Panc1 (cell line): Measurements from ENCODE around the gene NKAIN4.

Source experiments
- POLR2AphosphoS5 ChIP-seq: IDR thresholded peaks from 2 replicates; pipeline ENCODE4 v1.6.1; 2012; ENCODE audit warnings: mild to moderate bottlenecking, low read depth, low read length, moderate library complexity
- SIN3A ChIP-seq: IDR thresholded peaks from 2 replicates; pipeline ENCODE4 v1.6.1; 2012; ENCODE audit warnings: low read depth, mild to moderate bottlenecking, low read length, moderate library complexity, borderline replicate concordance; ENCODE audit not compliant: insufficient read depth
- TCF7L2 ChIP-seq: IDR thresholded peaks from 2 replicates; pipeline ENCODE4 v1.6.1; 2011; ENCODE audit warnings: mild to moderate bottlenecking, low read depth, low read length, inconsistent platforms
- TF ChIP-seq, protein P1 (sequence below): fragments of 450-650 bp; IDR thresholded peaks from 2 replicates; pipeline ENCODE4 v1.5.1; 2017; ENCODE audit warnings: mild to moderate bottlenecking
- TF ChIP-seq, protein P2 (sequence below), 2 experiments: IDR thresholded peaks; 2 replicates each; pipeline ENCODE4 v1.6.1; 2011 to 2012; ENCODE audit warnings: low read depth in 2 of 2, control low read depth in 1 of 2, low read length in 1 of 2, mild to moderate bottlenecking in 1 of 2, moderate library complexity in 1 of 2; ENCODE audit not compliant: insufficient read depth in 1 of 2

DNA sequence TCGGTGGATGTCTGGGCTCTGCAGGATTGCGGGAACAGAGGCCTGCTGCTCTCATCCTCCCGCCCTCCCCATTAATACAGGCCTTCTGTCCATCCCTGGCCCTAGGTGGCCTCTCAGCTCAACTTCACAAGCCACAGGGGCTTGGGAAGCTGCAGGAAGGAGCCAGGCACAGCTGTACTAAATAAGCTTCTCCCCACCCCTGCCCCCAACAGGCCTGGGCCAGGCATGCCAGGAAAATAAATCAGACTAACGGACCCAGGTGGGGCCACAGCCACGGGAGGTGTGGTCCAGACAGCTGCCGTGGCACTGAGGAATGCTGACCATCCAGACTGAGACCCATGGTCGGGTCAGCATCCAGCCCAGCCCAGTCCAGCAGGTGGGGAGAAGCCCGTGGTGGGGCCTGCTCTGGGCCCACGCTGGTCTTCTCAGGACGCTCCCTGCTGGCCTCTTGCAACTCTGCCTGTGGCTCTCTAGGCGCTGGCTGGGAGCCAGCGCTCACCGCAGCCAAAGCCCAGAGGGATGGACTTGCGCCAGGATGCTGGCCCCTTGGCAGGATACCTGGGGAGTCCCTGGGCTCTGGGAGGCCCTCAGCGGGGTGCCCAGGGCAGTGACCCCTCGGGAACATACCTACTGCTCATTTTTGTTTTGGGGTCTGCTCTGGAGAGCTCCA, 29.7 kb downstream of the NKAIN4 start:
- TF ChIP-seq, protein P1, sequence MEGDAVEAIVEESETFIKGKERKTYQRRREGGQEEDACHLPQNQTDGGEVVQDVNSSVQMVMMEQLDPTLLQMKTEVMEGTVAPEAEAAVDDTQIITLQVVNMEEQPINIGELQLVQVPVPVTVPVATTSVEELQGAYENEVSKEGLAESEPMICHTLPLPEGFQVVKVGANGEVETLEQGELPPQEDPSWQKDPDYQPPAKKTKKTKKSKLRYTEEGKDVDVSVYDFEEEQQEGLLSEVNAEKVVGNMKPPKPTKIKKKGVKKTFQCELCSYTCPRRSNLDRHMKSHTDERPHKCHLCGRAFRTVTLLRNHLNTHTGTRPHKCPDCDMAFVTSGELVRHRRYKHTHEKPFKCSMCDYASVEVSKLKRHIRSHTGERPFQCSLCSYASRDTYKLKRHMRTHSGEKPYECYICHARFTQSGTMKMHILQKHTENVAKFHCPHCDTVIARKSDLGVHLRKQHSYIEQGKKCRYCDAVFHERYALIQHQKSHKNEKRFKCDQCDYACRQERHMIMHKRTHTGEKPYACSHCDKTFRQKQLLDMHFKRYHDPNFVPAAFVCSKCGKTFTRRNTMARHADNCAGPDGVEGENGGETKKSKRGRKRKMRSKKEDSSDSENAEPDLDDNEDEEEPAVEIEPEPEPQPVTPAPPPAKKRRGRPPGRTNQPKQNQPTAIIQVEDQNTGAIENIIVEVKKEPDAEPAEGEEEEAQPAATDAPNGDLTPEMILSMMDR: peak; percentile 38
- TF ChIP-seq, protein P2, sequence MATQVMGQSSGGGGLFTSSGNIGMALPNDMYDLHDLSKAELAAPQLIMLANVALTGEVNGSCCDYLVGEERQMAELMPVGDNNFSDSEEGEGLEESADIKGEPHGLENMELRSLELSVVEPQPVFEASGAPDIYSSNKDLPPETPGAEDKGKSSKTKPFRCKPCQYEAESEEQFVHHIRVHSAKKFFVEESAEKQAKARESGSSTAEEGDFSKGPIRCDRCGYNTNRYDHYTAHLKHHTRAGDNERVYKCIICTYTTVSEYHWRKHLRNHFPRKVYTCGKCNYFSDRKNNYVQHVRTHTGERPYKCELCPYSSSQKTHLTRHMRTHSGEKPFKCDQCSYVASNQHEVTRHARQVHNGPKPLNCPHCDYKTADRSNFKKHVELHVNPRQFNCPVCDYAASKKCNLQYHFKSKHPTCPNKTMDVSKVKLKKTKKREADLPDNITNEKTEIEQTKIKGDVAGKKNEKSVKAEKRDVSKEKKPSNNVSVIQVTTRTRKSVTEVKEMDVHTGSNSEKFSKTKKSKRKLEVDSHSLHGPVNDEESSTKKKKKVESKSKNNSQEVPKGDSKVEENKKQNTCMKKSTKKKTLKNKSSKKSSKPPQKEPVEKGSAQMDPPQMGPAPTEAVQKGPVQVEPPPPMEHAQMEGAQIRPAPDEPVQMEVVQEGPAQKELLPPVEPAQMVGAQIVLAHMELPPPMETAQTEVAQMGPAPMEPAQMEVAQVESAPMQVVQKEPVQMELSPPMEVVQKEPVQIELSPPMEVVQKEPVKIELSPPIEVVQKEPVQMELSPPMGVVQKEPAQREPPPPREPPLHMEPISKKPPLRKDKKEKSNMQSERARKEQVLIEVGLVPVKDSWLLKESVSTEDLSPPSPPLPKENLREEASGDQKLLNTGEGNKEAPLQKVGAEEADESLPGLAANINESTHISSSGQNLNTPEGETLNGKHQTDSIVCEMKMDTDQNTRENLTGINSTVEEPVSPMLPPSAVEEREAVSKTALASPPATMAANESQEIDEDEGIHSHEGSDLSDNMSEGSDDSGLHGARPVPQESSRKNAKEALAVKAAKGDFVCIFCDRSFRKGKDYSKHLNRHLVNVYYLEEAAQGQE (IDR thresholded peaks at IDR 0.05; ENCODE audit: insufficient read depth in 1 of 2, low read depth in 2 of 2, low read length in 1 of 2): no peak
- TF ChIP-seq POLR2AphosphoS5: peak; percentile 37; the same call in 1 of the 2 replicates
- no peak for TF ChIP-seq SIN3A
- no peak for TF ChIP-seq TCF7L2
